Measurements from ENCODE around the gene PDE8A. TPM values are rescaled to one million over a fixed set of nuclear protein-coding genes. Genes with fewer than 3 reads are reported as not detected.

The PDE8A gene
- total RNA-seq, 1 experiment from 2014 or later, result 32.0 TPM

GRCh38 chr15:85003593-85004312 lies 22.1 kb downstream of the PDE8A start:
- Mint-ChIP-seq H3K4me3 (ENCODE audit: unreplicated experiment) (no peak overlapping the region), H3K4me1 (ENCODE audit: low read depth, unreplicated experiment) (peaks cover 9% of the 10 kb centered on the region), H3K36me3 (ENCODE audit: insufficient read depth, unreplicated experiment) (no peaks in the 10 kb centered on the region), H3K9me3 (ENCODE audit: unreplicated experiment) (no peaks in the 10 kb centered on the region), H3K27ac (ENCODE audit: unreplicated experiment) (no peak overlapping the region), H3K27me3 (ENCODE audit: insufficient read depth, unreplicated experiment) (no peaks in the 10 kb centered on the region)
- no peak for TF ChIP-seq CTCF (IDR thresholded peaks at IDR 0.05; ENCODE audit: insufficient read depth in 1 of 2, low read depth in 1 of 2, low read length in 1 of 2, severe bottlenecking in 1 of 2, unreplicated experiment in 1 of 2)
- intact Hi-C loops (cut with micrococcal nuclease; ENCODE audit: unreplicated experiment), result no loop called here
- ChIA-PET CTCF (no interaction called here), POLR2A (no interaction called here)
- no peaks in the 10 kb centered on the region for H3K36me3 ChIP-seq (ENCODE audit: control insufficient read depth, insufficient read depth, low read length)
- DNase-seq, result no peak
- no peaks in the 10 kb centered on the region for H3K4me1 ChIP-seq
- no peak overlapping the region for H3K4me3 ChIP-seq (ENCODE audit: low read depth, low read length)
- H3K27me3 ChIP-seq (replicated peaks; ENCODE audit: control insufficient read depth, insufficient read depth, low read length), result no peaks in the 10 kb centered on the region
- H3K9me3 ChIP-seq, result no peaks in the 10 kb centered on the region
- BruUV-seq (replicated peaks), result no TSS peak

DNA sequence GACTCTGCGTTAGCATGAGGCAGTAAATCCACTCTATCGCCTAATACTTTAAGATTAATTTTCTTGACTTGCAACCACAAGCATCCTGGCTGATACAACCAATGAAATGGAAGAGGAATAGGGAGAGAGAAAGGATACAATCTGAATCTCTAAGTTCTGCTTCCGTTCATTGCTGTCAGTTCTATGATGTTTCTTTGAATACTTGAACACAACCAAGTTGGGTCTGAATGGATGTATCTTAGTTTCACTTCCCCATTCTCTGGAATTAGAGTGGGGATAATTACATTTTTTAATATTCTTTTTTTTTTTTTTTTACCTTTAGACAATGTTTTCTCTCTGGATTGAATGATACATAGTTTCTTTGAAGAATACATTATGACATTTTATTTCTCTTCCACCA lies 22.9 kb downstream of the PDE8A start:
- no peaks in the 10 kb centered on the region for H3K9me3 Mint-ChIP-seq (ENCODE audit: unreplicated experiment)
- no peaks in the 10 kb centered on the region for H3K36me3 Mint-ChIP-seq (ENCODE audit: insufficient read depth, unreplicated experiment)
- DNase-seq, result no peak
- Histone ChIP-seq H3K27me3 (replicated peaks; ENCODE audit: control insufficient read depth, insufficient read depth, low read length) (no peaks in the 10 kb centered on the region), H3K4me1 (no peaks in the 10 kb centered on the region), H3K4me3 (ENCODE audit: low read depth, low read length) (no peak overlapping the region), H3K36me3 (ENCODE audit: control insufficient read depth, insufficient read depth, low read length) (no peaks in the 10 kb centered on the region), H3K9me3 (no peaks in the 10 kb centered on the region)
- no peak overlapping the region for H3K27ac Mint-ChIP-seq (ENCODE audit: unreplicated experiment)
- intact Hi-C loops (cut with micrococcal nuclease; ENCODE audit: unreplicated experiment), result no loop called here
- POLR2A ChIA-PET, result no interaction called here
- BruUV-seq (replicated peaks), result no TSS peak
- peaks cover 9% of the 10 kb centered on the region for H3K4me1 Mint-ChIP-seq (ENCODE audit: low read depth, unreplicated experiment)
- no peak for TF ChIP-seq CTCF (IDR thresholded peaks at IDR 0.05; ENCODE audit: insufficient read depth in 1 of 2, low read depth in 1 of 2, low read length in 1 of 2, severe bottlenecking in 1 of 2, unreplicated experiment in 1 of 2)
- CTCF ChIA-PET, result no interaction called here
- H3K4me3 Mint-ChIP-seq (ENCODE audit: unreplicated experiment), result no peak overlapping the region
- no peaks in the 10 kb centered on the region for H3K27me3 Mint-ChIP-seq (ENCODE audit: insufficient read depth, unreplicated experiment)

DNA sequence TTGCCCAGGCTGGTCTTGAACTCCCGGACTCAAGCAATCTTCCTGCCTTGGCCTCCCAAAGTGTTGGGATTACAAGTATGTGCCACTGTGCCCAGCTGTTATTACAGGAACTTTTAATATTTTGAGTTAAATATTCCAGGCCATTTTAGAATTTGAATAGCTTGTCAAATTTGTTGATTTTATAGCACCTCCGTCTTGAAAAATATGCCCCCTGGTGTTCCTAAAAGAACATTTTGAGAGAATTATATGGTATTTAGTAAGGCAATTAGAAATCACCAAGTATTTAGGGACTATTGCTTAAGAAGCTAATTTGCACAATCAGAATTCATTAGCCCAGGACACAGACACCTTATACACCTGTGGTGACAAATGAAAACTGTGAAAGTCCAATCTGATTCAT lies 23.7 kb downstream of the PDE8A start:
- POLR2A ChIA-PET, result no interaction called here
- Mint-ChIP-seq H3K4me3 (ENCODE audit: unreplicated experiment) (no peak overlapping the region), H3K4me1 (ENCODE audit: low read depth, unreplicated experiment) (peaks cover 11% of the 10 kb centered on the region), H3K36me3 (ENCODE audit: insufficient read depth, unreplicated experiment) (no peaks in the 10 kb centered on the region), H3K9me3 (ENCODE audit: unreplicated experiment) (no peaks in the 10 kb centered on the region), H3K27ac (ENCODE audit: unreplicated experiment) (no peak overlapping the region), H3K27me3 (ENCODE audit: insufficient read depth, unreplicated experiment) (no peaks in the 10 kb centered on the region)
- peaks cover 3% of the 10 kb centered on the region; the same call in 1 of the 2 replicates for H3K4me1 ChIP-seq
- no peaks in the 10 kb centered on the region for H3K27me3 ChIP-seq (replicated peaks; ENCODE audit: control insufficient read depth, insufficient read depth, low read length)
- no TSS peak for BruUV-seq (replicated peaks)
- no peak for TF ChIP-seq CTCF (IDR thresholded peaks at IDR 0.05; ENCODE audit: insufficient read depth in 1 of 2, low read depth in 1 of 2, low read length in 1 of 2, severe bottlenecking in 1 of 2, unreplicated experiment in 1 of 2)
- CTCF ChIA-PET, result interaction anchor here (0.7 kb wide), 1 partner anchor 50 kb away, joined by 4 read pairs; no protein-coding TSS in a partner anchor
- H3K36me3 ChIP-seq (ENCODE audit: control insufficient read depth, insufficient read depth, low read length), result no peaks in the 10 kb centered on the region
- H3K4me3 ChIP-seq (ENCODE audit: low read depth, low read length), result no peak overlapping the region
- no peaks in the 10 kb centered on the region for H3K9me3 ChIP-seq
- intact Hi-C loops (cut with micrococcal nuclease; ENCODE audit: unreplicated experiment), result no loop called here
- DNase-seq, result no peak
